Adrenal gland (tissue), 5 donors: ENCODE measurements around the gene HBQ1.

Experiments
- POLR2A ChIP-seq, 2 donors: fragments of 450-650 bp; IDR thresholded peaks; one replicate each; pipeline ENCODE4 v1.6.1; 2017; ENCODE audit warnings: antibody characterized with exemption in 2 of 2, mild to moderate bottlenecking in 2 of 2, moderate library complexity in 1 of 2
- TF ChIP-seq, protein P1 (sequence below), 6 experiments: fragments of 450-650 bp in 4 of 6; fragments of 200-600 bp in 2 of 6; sonication (generic) in 1 of 6; IDR thresholded peaks; 1 replicate in 5 of 6; 2 replicates in 1 of 6; pipeline versions ENCODE4 v1.5.1 to v1.8.0; 2016 to 2021; ENCODE audit warnings: antibody characterized with exemption in 6 of 6, mild to moderate bottlenecking in 2 of 6, moderate library complexity in 1 of 6
- donor health status: DM: no; HTN: no; CAD: no.

- TF ChIP-seq, protein P1, sequence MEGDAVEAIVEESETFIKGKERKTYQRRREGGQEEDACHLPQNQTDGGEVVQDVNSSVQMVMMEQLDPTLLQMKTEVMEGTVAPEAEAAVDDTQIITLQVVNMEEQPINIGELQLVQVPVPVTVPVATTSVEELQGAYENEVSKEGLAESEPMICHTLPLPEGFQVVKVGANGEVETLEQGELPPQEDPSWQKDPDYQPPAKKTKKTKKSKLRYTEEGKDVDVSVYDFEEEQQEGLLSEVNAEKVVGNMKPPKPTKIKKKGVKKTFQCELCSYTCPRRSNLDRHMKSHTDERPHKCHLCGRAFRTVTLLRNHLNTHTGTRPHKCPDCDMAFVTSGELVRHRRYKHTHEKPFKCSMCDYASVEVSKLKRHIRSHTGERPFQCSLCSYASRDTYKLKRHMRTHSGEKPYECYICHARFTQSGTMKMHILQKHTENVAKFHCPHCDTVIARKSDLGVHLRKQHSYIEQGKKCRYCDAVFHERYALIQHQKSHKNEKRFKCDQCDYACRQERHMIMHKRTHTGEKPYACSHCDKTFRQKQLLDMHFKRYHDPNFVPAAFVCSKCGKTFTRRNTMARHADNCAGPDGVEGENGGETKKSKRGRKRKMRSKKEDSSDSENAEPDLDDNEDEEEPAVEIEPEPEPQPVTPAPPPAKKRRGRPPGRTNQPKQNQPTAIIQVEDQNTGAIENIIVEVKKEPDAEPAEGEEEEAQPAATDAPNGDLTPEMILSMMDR (IDR thresholded peaks at IDR 0.05), result no peak
- TF ChIP-seq POLR2A (IDR thresholded peaks at IDR 0.05), result no peak
Observed at GRCh38 chr16:130533-131173, 49.6 kb upstream of the HBQ1 start.
